Esophagus muscularis mucosa (tissue), 4 donors: ENCODE data around the gene S100A7A. TPM values are rescaled to one million over a fixed set of nuclear protein-coding genes. Genes with fewer than 3 reads are reported as not detected.

Source experiments
- DNase-seq: peaks from one replicate; pipeline ENCODE4 v3.0.0-alpha.2; 2017; ENCODE audit errors: extremely low spot score
- H3K27ac ChIP-seq, 4 donors: fragments of 200-600 bp; sonication (generic); replicated peaks in 1 of 4; 1 replicate in 3 of 4; 2 replicates in 1 of 4; pipeline ENCODE4 v1.5.1; 2016 to 2019; ENCODE audit warnings: mild to moderate bottlenecking in 1 of 4
- H3K27me3 ChIP-seq, 4 donors: fragments of 200-600 bp; sonication (generic); one replicate each; pipeline versions ENCODE4 v1.5.1 to v1.6.0; 2016 to 2019
- H3K36me3 ChIP-seq, 4 donors: fragments of 200-600 bp; sonication (generic); one replicate each; pipeline ENCODE4 v1.5.1; 2016 to 2019
- H3K4me1 ChIP-seq, 4 donors: fragments of 200-600 bp; sonication (generic); one replicate each; pipeline ENCODE4 v1.5.1; 2016 to 2019
- H3K4me3 ChIP-seq, 4 donors: fragments of 200-600 bp; sonication (generic); 1 replicate in 2 of 4; 2 replicates in 2 of 4; pipeline ENCODE4 v1.5.1; 2016 to 2019; ENCODE audit warnings: mild to moderate bottlenecking in 4 of 4, moderate library complexity in 1 of 4
- H3K9me3 ChIP-seq, 4 donors: fragments of 200-600 bp; sonication (generic); 1 replicate in 3 of 4; 2 replicates in 1 of 4; pipeline ENCODE4 v1.5.1; 2016 to 2019
- CTCF ChIP-seq, 3 experiments: fragments of 200-600 bp in 2 of 3; fragments of 450-650 bp in 1 of 3; sonication (generic) in 2 of 3; IDR thresholded peaks; one replicate each; pipeline ENCODE4 v1.5.1; 2017 to 2019; ENCODE audit warnings: antibody characterized with exemption in 3 of 3, mild to moderate bottlenecking in 2 of 3, moderate library complexity in 1 of 3
- EP300 ChIP-seq: sonication (generic); formaldehyde crosslinking; IDR thresholded peaks from one replicate; pipeline ENCODE4 v1.6.1; 2017; ENCODE audit warnings: antibody characterized with exemption
- POLR2A ChIP-seq: fragments of 450-650 bp; IDR thresholded peaks from one replicate; pipeline ENCODE4 v1.6.1; 2017; ENCODE audit warnings: antibody characterized with exemption, moderate library complexity, mild to moderate bottlenecking, low read depth
- POLR2AphosphoS5 ChIP-seq, 2 donors: sonication (generic); formaldehyde crosslinking; IDR thresholded peaks; one replicate each; pipeline ENCODE4 v1.6.1; 2017; ENCODE audit warnings: antibody characterized with exemption in 2 of 2
- WGBS: methylation state at CpG from one replicate; pipeline ENCODE4 v1.1.5; 2018; 5-methylcytosine and 5-hydroxymethylcytosine counted together
- intact Hi-C: fragments of 100-400 bp; cut with DNase I; formaldehyde crosslinking; loops from one replicate; pipeline ENCODE4 v1.15.1; 2023
- total RNA-seq, 4 donors: library from RNA; depleted of rRNA; stranded (reverse); fragments of >200 nt; gene quantifications; one replicate each; pipeline versions ENCODE4 v1.1.0 to v1.2.1, GENCODE V29; 2016

Gene S100A7A
- total RNA-seq, 4 donors from 2014 or later = not detected

- no peak for TF ChIP-seq CTCF (IDR thresholded peaks at IDR 0.05)
- 74% methylated on average over 16 of the region's 17 CpGs for WGBS
- no peaks in the 10 kb centered on the region for H3K9me3 ChIP-seq
- H3K27ac ChIP-seq = no peak overlapping the region
- H3K4me1 ChIP-seq = no peaks in the 10 kb centered on the region
- H3K36me3 ChIP-seq = no peaks in the 10 kb centered on the region
- peak overlapping the region in 1 of 4 donors; percentile 24 for H3K4me3 ChIP-seq
- peak; percentile 82 for DNase-seq
- peaks cover 0 to 25% (median 0%) of the 10 kb centered on the region in 4 donors for H3K27me3 ChIP-seq
- intact Hi-C loops = no loop called here
These were observed 26.1 kb upstream of the S100A7A start for GRCh38 chr1:153389973-153390879.

GRCh38 chr1:153390938-153391710 is 25.2 kb upstream of the S100A7A start, which contains the start of gene S100A8:
Gene S100A8, minus strand, starts transcription at chr1:153391073. Its CDS starts 538 bp downstream, at chr1:153390535.
- 58% methylated on average over 7 of the region's 7 CpGs for WGBS
- Histone ChIP-seq H3K4me3 (peak within 1 kb of the TSS in 1 of 4 donors; percentile 24), H3K36me3 (no peaks in the 10 kb centered on the region), H3K4me1 (no peaks in the 10 kb centered on the region), H3K9me3 (no peaks in the 10 kb centered on the region), H3K27ac (no peak within 1 kb of the TSS), H3K27me3 (peaks cover 0 to 28% (median 0%) of the 10 kb centered on the region in 4 donors)
- no peak for DNase-seq
- TF ChIP-seq POLR2AphosphoS5 (IDR thresholded peaks at IDR 0.05) = peak in 1 of 2 donors; percentile 32
- no peak for TF ChIP-seq CTCF (IDR thresholded peaks at IDR 0.05)
- intact Hi-C loops = no loop called here

- TF ChIP-seq EP300 (no peak), CTCF (IDR thresholded peaks at IDR 0.05) (no peak), POLR2AphosphoS5 (IDR thresholded peaks at IDR 0.05) (no peak), POLR2A (no peak)
These were observed 24.1 kb upstream of the S100A7A start for GRCh38 chr1:153392258-153392657.

GRCh38 chr1:153392822-153393221 is 23.5 kb upstream of the S100A7A start:
- 90% methylated on average over 3 of the region's 3 CpGs for WGBS
- TF ChIP-seq EP300 (no peak), POLR2AphosphoS5 (IDR thresholded peaks at IDR 0.05) (no peak), CTCF (IDR thresholded peaks at IDR 0.05) (no peak), POLR2A (no peak)
- Histone ChIP-seq H3K27ac (no peak overlapping the region), H3K36me3 (no peaks in the 10 kb centered on the region), H3K4me3 (no peak overlapping the region), H3K9me3 (no peaks in the 10 kb centered on the region), H3K27me3 (peaks cover 0 to 35% (median 0%) of the 10 kb centered on the region in 4 donors), H3K4me1 (no peaks in the 10 kb centered on the region)
- intact Hi-C loops = no loop called here
- DNase-seq = no peak

More at GRCh38 chr1:153392258-153392657, 24.1 kb upstream of the S100A7A start:
- H3K9me3 ChIP-seq = no peaks in the 10 kb centered on the region
- no peak overlapping the region for H3K4me3 ChIP-seq
- no peak overlapping the region for H3K27ac ChIP-seq
- no peaks in the 10 kb centered on the region for H3K36me3 ChIP-seq
- H3K4me1 ChIP-seq = no peaks in the 10 kb centered on the region
- peaks cover 0 to 29% (median 0%) of the 10 kb centered on the region in 4 donors for H3K27me3 ChIP-seq
- DNase-seq = no peak
- WGBS = 61% methylated on average over 3 of the region's 3 CpGs
- intact Hi-C loops = no loop called here
